ENCODE results near the gene RASSF4. TPM values are rescaled to one million over a fixed set of nuclear protein-coding genes. Genes with fewer than 3 reads are reported as not detected.

Gene RASSF4, protein sequence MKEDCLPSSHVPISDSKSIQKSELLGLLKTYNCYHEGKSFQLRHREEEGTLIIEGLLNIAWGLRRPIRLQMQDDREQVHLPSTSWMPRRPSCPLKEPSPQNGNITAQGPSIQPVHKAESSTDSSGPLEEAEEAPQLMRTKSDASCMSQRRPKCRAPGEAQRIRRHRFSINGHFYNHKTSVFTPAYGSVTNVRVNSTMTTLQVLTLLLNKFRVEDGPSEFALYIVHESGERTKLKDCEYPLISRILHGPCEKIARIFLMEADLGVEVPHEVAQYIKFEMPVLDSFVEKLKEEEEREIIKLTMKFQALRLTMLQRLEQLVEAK
- total RNA-seq (10 to 100 TPM; 38.8 to 44.3 TPM), polyA plus RNA-seq (10 to 100 TPM; 19.5 to 55.4 TPM)
- long read RNA-seq, donor 1, full-length matches to known transcripts = 7 of 17 reads
- long read RNA-seq, donor 1, partial matches to known transcripts = 10 of 17 reads
- long read RNA-seq, donor 1, other reads (novel, unspliced or antisense) = 0 of 17 reads
- long read RNA-seq, donor 2, partial matches to known transcripts = 16 of 18 reads
- long read RNA-seq, donor 2, other reads (novel, unspliced or antisense) = 0 of 18 reads
- long read RNA-seq, donor 3, partial matches to known transcripts = 0 of 1 reads
- long read RNA-seq, donor 3, other reads (novel, unspliced or antisense) = 0 of 1 reads
- long read RNA-seq, donor 4, partial matches to known transcripts = 0 of 1 reads
- long read RNA-seq, donor 4, other reads (novel, unspliced or antisense) = 0 of 1 reads
- long read RNA-seq, donor 5, full-length matches to known transcripts = 7 of 33 reads
- long read RNA-seq, donor 5, partial matches to known transcripts = 26 of 33 reads
- long read RNA-seq, donor 5, other reads (novel, unspliced or antisense) = 0 of 33 reads

DNA sequence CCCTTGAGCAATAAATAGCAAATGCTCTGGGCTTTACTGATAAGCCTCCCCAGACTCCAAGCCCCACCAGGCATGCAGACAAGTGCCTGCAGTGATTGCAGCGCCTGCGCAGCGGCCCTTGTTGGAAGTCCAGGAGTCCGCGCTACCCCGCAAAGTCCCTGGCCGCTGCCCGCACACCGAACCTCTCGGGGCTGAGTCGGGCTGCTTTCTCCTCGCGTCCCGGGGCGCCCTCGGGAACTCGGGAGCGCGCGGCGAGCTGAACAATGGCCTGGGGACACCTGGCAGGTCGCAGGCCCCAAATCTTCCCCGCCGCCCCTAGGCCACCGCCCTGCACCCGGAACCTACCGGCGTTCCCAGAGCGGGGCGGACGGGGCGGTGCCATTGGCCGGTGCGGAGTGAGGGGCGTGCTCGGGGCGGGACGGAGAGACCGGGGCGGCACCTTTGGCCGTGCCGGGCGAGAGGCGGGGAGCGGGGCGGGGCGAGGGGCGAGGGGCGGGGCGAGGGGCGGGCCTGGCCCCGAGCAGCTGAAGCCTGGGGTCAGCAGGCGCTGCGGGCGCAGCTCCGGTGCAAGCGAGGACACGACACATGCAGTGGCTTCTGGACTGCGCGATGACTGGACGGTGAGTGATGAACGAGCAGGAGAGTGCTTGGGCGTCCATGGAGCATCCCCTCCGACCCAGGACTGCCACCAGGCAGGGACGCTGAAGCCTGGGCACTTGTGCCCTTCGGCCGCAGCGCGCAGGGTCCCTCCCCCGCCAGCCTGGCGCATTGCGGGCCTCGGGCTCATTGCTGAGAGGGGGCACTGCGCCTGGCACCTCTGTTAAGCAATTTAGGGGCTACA, at the start of gene RASSF4:
TSS of gene RASSF4 (plus strand) at position 556 of the 841 bp plus-strand sequence. CDS start 10,401 bp downstream, outside the sequence.
- peaks cover 5 to 30% (median 16%) of the 10 kb centered on the region in 5 donors for H3K4me1 ChIP-seq (ENCODE audit: control insufficient read depth in 5 of 5, insufficient read depth in 5 of 5, low read length in 5 of 5)

GRCh38 chr10:44909910-44910309, 49.7 kb upstream of the RASSF4 start:
- TF ChIP-seq, protein P1, sequence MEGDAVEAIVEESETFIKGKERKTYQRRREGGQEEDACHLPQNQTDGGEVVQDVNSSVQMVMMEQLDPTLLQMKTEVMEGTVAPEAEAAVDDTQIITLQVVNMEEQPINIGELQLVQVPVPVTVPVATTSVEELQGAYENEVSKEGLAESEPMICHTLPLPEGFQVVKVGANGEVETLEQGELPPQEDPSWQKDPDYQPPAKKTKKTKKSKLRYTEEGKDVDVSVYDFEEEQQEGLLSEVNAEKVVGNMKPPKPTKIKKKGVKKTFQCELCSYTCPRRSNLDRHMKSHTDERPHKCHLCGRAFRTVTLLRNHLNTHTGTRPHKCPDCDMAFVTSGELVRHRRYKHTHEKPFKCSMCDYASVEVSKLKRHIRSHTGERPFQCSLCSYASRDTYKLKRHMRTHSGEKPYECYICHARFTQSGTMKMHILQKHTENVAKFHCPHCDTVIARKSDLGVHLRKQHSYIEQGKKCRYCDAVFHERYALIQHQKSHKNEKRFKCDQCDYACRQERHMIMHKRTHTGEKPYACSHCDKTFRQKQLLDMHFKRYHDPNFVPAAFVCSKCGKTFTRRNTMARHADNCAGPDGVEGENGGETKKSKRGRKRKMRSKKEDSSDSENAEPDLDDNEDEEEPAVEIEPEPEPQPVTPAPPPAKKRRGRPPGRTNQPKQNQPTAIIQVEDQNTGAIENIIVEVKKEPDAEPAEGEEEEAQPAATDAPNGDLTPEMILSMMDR (IDR thresholded peaks at IDR 0.05; ENCODE audit: control extremely low read depth, extremely low read depth) = no peak
- no peak overlapping the region for H3K27ac ChIP-seq (ENCODE audit: low read depth in 1 of 2, low read length in 1 of 2)
- ATAC-seq (ENCODE audit: insufficient read depth, low FRiP score) (no peak), DNase-seq (no peak)
- 77 to 83% methylated on average over 1 of the region's 1 CpG for WGBS, 2 donors
- H3K4me3 ChIP-seq = no peak overlapping the region
- peaks cover 0 to 31% (median 15%) of the 10 kb centered on the region in 5 donors for H3K4me1 ChIP-seq (ENCODE audit: control insufficient read depth in 5 of 5, insufficient read depth in 5 of 5, low read length in 5 of 5)
- no peak overlapping the region for H3K9ac ChIP-seq (ENCODE audit: insufficient read depth in 1 of 2, low read length in 2 of 2)
- no peaks in the 10 kb centered on the region for H3K27me3 ChIP-seq (ENCODE audit: control insufficient read depth in 3 of 3, insufficient read depth in 3 of 3, low read length in 2 of 3)
- H3K36me3 ChIP-seq (ENCODE audit: control insufficient read depth in 4 of 4, insufficient read depth in 4 of 4, low read length in 4 of 4) = no peaks in the 10 kb centered on the region
- H3K9me3 ChIP-seq (ENCODE audit: control insufficient read depth in 4 of 4, insufficient read depth in 3 of 4, low read length in 3 of 4) = peaks cover 0 to 5% (median 1%) of the 10 kb centered on the region in 4 donors

More for the DNA sequence above, at the start of gene RASSF4:
- TF ChIP-seq, protein P1 (IDR thresholded peaks at IDR 0.05; ENCODE audit: control extremely low read depth, extremely low read depth) = no peak
- no peaks in the 10 kb centered on the region for H3K27me3 ChIP-seq (ENCODE audit: control insufficient read depth in 3 of 3, insufficient read depth in 3 of 3, low read length in 2 of 3)
- peak within 1 kb of the TSS in 1 of 2 donors; percentile 63 for H3K9ac ChIP-seq (ENCODE audit: insufficient read depth in 1 of 2, low read length in 2 of 2)
- 1% methylated on average over 52 to 74 of the region's 74 CpGs for WGBS, 2 donors
- no peaks in the 10 kb centered on the region for H3K9me3 ChIP-seq (ENCODE audit: control insufficient read depth in 4 of 4, insufficient read depth in 3 of 4, low read length in 3 of 4)
- H3K27ac ChIP-seq (ENCODE audit: low read depth in 1 of 2, low read length in 1 of 2) = peak within 1 kb of the TSS; percentile 99
- DNase-seq (peak; percentile 86 to 90 (median 87)), ATAC-seq (ENCODE audit: insufficient read depth, low FRiP score) (peak; percentile 97)
- H3K4me3 ChIP-seq = peak within 1 kb of the TSS; percentile 65
- peaks cover 0 to 3% (median under 1%) of the 10 kb centered on the region in 4 donors for H3K36me3 ChIP-seq (ENCODE audit: control insufficient read depth in 4 of 4, insufficient read depth in 4 of 4, low read length in 4 of 4)

DNA sequence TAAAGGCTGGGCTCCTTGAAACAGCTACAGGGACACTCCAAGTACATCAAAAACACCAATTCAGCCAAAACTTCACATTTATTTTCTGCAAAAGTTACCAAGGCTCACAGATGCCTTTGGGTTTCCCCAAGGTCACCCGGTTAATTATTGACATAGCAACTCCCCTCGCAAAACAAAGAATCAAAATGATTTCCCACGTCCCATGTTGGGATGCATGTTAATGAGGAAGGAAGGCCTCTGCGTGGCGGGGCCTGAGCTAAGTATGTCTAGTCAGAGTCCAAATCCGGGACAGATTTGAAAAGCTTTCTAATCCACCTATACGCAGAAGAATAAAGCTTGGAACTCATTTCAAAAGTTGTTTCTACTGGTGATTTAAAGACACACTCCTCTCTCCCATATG, 49.0 kb upstream of the RASSF4 start:
- no peak overlapping the region for H3K4me3 ChIP-seq
- WGBS, 2 donors = 58 to 64% methylated on average over 7 of the region's 7 CpGs

More for the DNA sequence above, 49.0 kb upstream of the RASSF4 start:
- H3K9ac ChIP-seq (ENCODE audit: insufficient read depth in 1 of 2, low read length in 2 of 2) = no peak overlapping the region
- TF ChIP-seq, protein P1 (IDR thresholded peaks at IDR 0.05; ENCODE audit: control extremely low read depth, extremely low read depth) = no peak
- ATAC-seq (ENCODE audit: insufficient read depth, low FRiP score) (no peak), DNase-seq (peak in 1 of 3 donors; percentile 8)
- no peaks in the 10 kb centered on the region for H3K36me3 ChIP-seq (ENCODE audit: control insufficient read depth in 4 of 4, insufficient read depth in 4 of 4, low read length in 4 of 4)
- no peaks in the 10 kb centered on the region for H3K27me3 ChIP-seq (ENCODE audit: control insufficient read depth in 3 of 3, insufficient read depth in 3 of 3, low read length in 2 of 3)
- no peaks in the 10 kb centered on the region for H3K9me3 ChIP-seq (ENCODE audit: control insufficient read depth in 4 of 4, insufficient read depth in 3 of 4, low read length in 3 of 4)
- peaks cover 0 to 31% (median 15%) of the 10 kb centered on the region in 5 donors for H3K4me1 ChIP-seq (ENCODE audit: control insufficient read depth in 5 of 5, insufficient read depth in 5 of 5, low read length in 5 of 5)
- H3K27ac ChIP-seq (ENCODE audit: low read depth in 1 of 2, low read length in 1 of 2) = no peak overlapping the region
